Esophagus mucosa (tissue), 1 donor: ENCODE results near the gene MCCC1. TPM values are rescaled to one million over a fixed set of nuclear protein-coding genes. Genes with fewer than 3 reads are reported as not detected.
A peak's percentile ranks its signal among the peaks of the same experiment; 100 is the strongest.
"Not testable (repeated sequence)": the region's sequence is repeated elsewhere in the genome, so short reads cannot be mapped to it uniquely, and the experiment has no call there.

Source experiments
- ATAC-seq: fragments of 200-7000 bp; cut with Tn5 transposase; one replicate; pipeline ENCODE4 v1.9.1; 2020
- total RNA-seq: library from RNA; stranded (reverse); gene quantifications from one replicate; pipeline ENCODE4 v1.2.4, GENCODE V29; 2023
- donor health status: DM: yes; HTN: yes; CAD: no.

Gene MCCC1
- 29.0 TPM for total RNA-seq

- peak; percentile 99 for ATAC-seq
Observed at GRCh38 chr3:183099026-183099837, at the start of gene MCCC1. MCCC1 (minus strand) TSS chr3:183099496; CDS start chr3:183099440, 56 bp downstream.

- no peak for ATAC-seq
Observed at GRCh38 chr3:183148056-183148455, 48.8 kb upstream of the MCCC1 start.

GRCh38 chr3:183144363-183144762, 45.1 kb upstream of the MCCC1 start:
- no peak for ATAC-seq

- ATAC-seq = no peak
Observed at GRCh38 chr3:183142199-183142598, 42.9 kb upstream of the MCCC1 start.

- ATAC-seq = no peak
Observed at GRCh38 chr3:183134844-183135243, 35.5 kb upstream of the MCCC1 start.

DNA sequence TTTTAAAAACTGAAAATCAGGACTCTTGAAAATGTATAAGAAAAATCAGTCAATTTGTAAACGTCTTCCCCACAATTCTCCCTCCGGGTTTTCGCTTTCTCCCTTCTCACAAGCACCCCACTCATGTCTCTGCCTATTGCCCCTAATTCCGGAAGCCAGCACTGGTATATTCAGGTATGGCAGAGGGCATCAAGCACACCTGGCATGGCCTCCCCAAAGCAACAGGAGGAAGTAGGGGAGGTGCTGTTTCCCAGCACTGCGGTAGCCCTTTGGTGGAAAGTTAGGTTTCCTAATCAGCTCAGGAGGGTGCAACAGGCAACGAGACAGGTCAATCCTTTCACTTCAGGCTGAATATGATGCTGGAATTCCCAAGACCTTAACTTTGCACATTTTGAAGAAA, 33.1 kb upstream of the MCCC1 start:
- no peak for ATAC-seq

DNA sequence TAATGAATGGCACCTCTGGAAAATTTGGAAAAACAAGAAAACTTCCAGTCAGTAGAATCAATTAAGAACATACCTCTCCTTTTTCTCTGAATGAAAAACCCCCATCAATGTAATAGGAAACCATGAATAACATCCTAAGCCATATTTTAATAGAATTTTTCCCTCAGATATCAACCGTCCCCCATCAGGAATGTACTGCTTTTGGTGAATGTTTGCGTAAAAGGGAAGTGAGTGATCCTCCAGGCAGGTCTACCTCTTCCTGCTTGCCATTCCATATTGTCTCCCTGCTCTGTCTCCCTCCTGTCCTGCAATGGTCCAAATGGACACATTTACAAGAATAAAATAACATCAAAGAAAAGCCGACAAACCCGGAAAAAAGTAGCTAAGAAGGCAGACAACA, 32.4 kb upstream of the MCCC1 start:
- ATAC-seq = no peak

DNA sequence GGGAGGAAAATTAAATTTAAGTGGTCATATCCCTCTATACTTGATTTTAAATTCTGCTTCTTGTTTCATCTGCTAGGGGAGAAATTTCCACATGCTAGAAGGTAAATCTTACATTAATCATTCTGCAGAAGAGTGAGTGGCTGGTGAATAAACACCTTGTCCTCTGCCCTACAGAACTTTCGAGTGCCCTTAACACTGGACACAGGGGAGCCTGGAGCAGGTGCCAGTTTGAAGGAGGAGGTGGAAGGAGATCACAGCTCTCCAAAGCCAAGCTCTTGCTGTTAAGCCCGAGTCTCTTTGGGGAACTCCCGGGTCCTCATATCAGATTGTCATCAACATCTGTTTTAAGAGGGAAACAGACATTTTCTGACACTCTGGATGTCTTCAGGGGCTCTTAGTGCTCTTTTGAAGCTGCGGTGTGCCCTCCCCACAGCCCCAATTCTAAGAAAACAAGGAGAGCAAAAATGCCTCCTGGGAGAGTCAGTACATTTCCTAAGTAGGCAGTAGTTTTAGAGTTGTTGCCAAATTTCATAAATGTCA, 32.0 kb upstream of the MCCC1 start:
- no peak for ATAC-seq

- no peak for ATAC-seq
Observed at GRCh38 chr3:183129243-183129642, 29.9 kb upstream of the MCCC1 start.

GRCh38 chr3:183128709-183129108, 29.4 kb upstream of the MCCC1 start:
- ATAC-seq = no peak

DNA sequence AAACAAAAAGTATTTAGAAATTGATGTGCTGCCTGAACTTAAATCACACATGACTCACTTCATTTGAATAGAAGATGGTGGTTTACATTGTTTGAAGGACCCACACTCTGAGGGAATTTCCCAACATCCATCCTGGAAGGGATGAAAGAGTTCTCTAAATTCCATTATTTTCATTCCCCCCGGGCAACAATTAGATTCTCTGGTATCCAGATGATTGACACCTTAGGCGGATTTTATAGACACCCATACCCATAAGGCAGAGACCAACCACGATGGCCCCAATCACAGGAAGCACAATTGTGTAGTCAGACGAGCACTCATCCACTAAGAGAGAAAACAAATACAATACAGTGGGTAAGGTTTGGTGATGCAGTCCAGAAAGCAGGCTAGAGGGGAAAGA, 24.6 kb upstream of the MCCC1 start:
- ATAC-seq = no peak

- ATAC-seq = peak; percentile 57
Observed at GRCh38 chr3:183122257-183122932, 23.1 kb upstream of the MCCC1 start.

DNA sequence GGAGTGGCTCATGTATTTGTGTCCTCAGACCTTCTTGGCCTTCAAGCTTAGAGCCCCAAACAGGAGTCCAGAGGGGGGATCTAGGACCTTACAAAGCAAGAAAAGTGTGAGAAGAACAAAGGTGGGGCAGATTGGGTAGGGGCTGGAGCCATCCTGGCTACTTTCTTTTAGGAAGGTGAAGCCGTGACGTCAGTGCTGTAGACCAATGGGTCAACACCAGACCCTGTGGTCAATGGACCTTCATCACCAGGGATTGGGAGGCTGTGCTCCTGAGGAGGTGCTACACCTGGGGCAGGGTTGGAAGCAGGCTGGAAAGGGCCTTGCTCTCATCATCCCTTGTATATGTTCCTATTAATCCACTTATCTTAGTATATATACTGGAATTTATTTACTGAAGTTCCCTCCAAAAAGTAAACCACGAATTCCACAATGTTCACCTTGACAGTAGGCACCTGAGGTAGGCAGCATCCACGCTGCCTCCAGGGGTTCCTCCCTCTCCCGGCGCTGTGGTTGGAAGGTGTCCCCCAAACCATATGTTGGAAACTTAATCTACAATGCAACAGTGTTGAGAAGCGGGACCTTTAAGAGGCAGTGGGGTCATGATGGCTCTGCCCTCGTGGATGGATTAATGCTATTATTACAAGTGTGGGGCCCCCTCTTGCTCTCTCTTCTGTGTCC, 21.4 kb upstream of the MCCC1 start:
- ATAC-seq = no peak

GRCh38 chr3:183117056-183117455, 17.8 kb upstream of the MCCC1 start:
- ATAC-seq = no peak

- peak; percentile 89 for ATAC-seq
Observed at GRCh38 chr3:183116025-183116614, 16.8 kb upstream of the MCCC1 start.

DNA sequence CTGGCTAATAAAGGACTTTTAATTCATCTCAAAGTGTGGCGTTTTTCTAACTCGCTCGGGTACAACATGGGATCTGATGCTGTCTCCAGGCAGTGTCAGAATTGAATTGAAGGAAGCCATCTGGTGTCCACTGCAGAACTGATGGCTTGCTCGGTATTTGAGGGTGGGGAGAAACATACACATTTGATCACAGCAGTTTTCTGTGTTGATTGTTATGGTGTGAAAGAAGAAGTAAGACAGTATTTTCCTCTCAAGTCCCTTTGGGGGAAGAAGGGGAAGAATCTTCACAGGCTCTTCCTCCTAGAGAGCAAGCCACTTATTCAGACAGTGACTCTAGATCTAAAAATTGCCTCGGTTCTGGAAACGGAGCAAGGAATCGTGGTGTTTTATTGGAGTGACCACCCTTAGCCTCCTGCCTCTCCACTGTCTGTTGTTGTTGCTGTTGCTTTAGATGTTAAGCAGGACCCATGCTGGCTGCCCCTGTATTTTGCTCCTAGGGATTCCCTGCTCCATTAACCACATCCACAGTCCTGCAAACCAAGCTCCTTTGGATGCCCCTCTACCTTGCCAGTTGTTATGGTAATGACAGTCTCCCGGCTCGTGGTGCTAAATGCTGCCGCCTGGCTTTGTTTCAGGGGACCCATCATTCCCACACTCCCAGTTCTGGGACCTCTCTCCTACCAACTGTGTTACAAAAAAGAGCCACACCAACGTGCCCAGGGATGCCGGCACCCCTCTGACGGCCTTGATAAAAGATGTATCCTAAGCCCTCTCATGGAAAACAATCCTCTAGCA, 15.3 kb upstream of the MCCC1 start:
- ATAC-seq = no peak

GRCh38 chr3:183109847-183110246, 10.6 kb upstream of the MCCC1 start:
- not testable (repeated sequence) for ATAC-seq

GRCh38 chr3:183108470-183108869, 9.2 kb upstream of the MCCC1 start:
- ATAC-seq = no peak

GRCh38 chr3:183108001-183108449, 8.7 kb upstream of the MCCC1 start:
- peak; percentile 79 for ATAC-seq

DNA sequence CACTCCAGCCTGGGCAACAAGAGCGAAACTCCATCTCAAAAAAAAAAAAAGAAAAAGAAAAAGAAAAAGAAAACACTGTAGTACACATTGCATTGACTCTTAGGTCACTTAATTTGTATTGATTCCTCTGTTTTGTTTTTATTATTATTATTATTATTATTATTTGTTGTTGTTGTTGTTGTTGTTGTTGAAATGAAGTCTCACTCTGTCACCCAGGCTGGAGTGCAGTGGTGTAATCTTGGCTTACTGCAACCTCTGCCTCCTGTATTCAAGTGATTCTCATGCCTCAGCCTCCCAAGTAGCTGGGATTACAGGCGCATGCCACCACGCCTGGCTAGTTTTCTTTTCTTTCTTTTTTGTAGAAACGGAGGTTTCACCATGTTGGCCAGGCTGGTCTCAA, 8.1 kb upstream of the MCCC1 start:
- not testable (repeated sequence) for ATAC-seq

DNA sequence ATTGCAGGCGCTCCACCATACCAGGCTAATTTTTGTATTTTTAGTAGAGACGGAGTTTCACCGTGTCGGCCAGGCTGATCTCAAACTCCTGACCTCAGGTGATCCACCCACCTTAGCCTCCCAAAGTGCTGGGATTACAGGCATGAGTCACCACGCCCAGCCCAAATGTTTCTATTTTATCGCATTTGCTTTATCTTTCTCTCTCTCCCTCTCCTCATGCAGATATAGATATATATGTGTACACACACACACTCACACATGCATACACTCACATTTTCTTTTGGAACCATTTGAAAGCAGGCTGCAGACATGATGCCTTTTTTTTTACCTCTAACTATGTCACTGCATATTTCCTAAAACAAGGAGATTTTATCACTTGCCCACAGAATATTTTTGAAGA, 7.3 kb upstream of the MCCC1 start:
- no peak for ATAC-seq

- ATAC-seq = not testable (repeated sequence)
Observed at GRCh38 chr3:183103950-183104349, 4.7 kb upstream of the MCCC1 start.
